GM18858 (cell line): ENCODE data around the gene FAM163B.

Source experiments
- ATAC-seq: cut with Tn5 transposase; IDR thresholded peaks from one replicate; pipeline ENCODE4 v1.9.1; 2021; ENCODE audit not compliant: unreplicated experiment

The FAM163B gene

GRCh38 chr9:133616643-133617405 lies 7.6 kb upstream of the FAM163B start:
- ATAC-seq, result no peak

GRCh38 chr9:133615606-133616188 lies 6.5 kb upstream of the FAM163B start:
- no peak for ATAC-seq

- no peak for ATAC-seq
Observed at GRCh38 chr9:133615186-133615585, 6.0 kb upstream of the FAM163B start.

GRCh38 chr9:133614678-133615077 lies 5.5 kb upstream of the FAM163B start:
- no peak for ATAC-seq

GRCh38 chr9:133614056-133614455 lies 4.9 kb upstream of the FAM163B start:
- no peak for ATAC-seq

- ATAC-seq, result no peak
Observed at GRCh38 chr9:133613432-133613831, 4.2 kb upstream of the FAM163B start.

DNA sequence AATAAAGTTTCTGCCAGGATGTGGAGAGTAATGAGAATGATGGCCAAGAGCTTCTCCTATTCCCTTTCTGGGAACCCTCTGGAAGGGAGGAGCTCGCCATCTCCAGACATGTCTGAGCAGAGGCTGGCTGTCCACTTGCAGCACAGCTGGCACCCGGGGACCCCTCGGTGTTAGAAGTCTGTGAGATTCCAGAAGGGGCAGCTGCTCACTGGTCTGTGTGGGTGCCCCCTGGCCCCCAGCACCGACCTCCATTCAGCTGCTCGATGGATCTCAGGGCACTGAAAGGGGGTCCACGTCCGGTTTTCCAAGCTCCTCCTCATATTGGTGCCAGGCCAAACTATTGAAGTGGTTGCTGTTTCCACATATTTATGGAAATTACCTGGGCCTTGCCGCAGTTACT lies 3.6 kb upstream of the FAM163B start:
- ATAC-seq, result no peak

- no peak for ATAC-seq
Observed at GRCh38 chr9:133612051-133612450, 2.9 kb upstream of the FAM163B start.

- no peak for ATAC-seq
Observed at GRCh38 chr9:133610845-133611244, 1.7 kb upstream of the FAM163B start.

DNA sequence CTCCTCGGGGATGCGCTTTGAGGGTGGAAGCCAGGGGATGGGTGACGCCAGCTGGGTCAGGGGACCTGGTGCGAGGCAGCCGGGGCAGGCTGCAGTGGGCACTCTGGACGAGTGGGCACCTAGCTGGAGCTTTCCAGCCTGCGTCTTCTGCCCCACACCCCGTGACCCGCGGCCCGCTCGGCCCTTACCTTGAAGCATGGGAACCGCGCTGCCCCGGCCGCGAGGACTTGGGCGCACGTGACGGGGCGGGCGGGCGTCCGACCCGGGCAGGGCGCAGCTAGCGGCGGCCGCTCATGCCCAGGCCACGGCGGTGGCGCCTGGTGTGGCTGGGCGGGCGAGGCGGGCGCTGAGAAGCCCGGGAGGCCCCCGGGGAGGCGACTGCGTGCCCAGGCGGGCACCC lies 300 bp downstream of the FAM163B start:
- no peak for ATAC-seq

GRCh38 chr9:133608382-133608781 lies 807 bp downstream of the FAM163B start:
- no peak for ATAC-seq

GRCh38 chr9:133607976-133608375 lies 1.2 kb downstream of the FAM163B start:
- no peak for ATAC-seq

DNA sequence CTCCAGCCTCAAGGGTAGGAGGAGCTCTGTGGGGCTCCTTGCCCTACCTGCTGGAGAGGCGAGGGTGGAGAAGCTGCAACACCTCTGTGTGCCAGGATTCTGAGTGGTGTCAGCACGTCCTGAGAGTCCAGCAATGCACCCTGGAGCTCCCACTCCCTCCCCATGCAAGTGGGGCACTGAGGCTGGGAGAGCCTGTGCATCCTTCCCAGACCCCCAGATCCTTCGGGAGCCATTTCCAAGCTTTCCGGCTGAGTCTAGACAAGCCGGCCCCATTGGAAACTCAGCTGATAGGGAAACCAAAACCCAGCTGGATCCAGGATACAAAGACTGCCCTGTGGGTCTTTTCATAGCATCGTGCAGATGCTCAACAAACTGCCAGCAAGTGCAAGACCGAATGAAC lies 1.8 kb downstream of the FAM163B start:
- no peak for ATAC-seq

DNA sequence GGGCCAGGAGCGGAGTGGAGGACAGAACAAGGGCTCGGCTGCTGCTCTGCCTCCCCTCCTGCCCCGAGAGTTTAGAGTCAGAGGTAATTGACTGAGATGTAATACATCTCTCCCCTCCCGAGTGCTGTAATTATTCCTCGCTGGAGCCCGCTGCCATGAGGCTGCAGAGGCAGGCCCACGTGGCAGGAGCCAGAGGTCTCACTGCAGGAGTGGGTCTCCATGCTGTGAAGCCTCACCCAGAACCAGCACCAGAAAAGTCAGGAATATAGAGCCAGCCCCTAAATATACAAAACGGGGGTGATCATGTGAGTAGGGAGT lies 2.5 kb downstream of the FAM163B start:
- no peak for ATAC-seq

GRCh38 chr9:133605856-133606707 lies 3.1 kb downstream of the FAM163B start:
- ATAC-seq, result no peak

- ATAC-seq, result no peak
Observed at GRCh38 chr9:133605446-133605845, 3.7 kb downstream of the FAM163B start.

DNA sequence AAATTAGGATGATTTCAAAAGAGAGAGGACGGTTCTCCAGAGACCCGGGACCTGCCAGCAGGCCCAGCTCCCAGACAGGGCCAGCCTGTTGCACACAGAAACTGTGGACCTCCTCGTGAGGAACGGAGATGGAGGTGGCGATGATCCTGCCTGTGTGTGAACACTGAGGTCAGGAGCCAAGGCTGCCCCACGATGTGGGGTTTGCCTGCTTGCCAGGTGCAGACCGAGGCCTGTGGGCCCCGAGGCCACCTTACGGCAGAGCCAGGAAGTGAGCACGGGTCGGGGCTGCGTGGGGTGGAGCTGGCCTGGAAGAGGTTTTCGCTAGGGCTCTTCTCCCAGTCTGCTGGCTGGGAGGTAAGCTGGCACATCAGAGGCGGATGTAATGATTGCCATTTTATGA lies 4.3 kb downstream of the FAM163B start:
- ATAC-seq, result no peak

DNA sequence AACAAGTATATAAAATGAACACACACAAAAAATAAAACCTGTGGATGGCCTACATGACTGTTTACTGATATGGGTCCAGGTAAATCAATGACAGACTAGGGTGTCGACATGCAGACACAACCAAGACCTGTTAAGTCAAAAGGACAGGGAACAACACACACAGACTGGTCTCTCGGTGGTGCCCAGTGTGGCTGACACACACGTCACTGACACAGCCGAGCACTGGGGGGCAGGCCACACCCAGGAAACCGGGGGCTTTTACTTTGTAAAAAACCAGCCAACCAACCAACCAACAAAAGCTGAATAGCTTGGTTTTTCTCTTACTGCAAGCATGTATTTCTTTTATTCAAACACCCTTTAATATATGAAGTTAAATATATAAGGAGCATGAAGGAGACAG lies 5.0 kb downstream of the FAM163B start:
- ATAC-seq, result no peak

- ATAC-seq, result no peak
Observed at GRCh38 chr9:133603135-133603927, 5.9 kb downstream of the FAM163B start.

DNA sequence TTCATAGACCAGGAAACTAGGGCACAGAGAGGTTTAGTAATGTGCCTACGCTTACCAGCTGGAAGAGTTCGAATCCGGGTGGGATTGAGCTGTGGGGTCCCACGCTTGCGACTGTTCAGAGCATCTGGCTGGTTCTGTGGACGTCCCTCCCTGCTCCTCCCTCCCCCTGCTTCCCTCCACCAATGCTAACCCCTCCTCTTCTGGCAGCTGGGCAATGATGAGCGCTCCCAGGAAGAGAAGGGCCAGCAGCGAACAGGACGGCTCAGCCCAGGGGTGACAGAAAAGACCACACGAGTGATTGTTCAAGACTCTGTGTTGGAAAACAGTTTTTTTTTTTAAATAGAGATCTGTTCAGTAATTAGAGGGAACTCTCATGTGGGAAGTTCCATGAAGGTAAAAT lies 6.9 kb downstream of the FAM163B start:
- no peak for ATAC-seq

DNA sequence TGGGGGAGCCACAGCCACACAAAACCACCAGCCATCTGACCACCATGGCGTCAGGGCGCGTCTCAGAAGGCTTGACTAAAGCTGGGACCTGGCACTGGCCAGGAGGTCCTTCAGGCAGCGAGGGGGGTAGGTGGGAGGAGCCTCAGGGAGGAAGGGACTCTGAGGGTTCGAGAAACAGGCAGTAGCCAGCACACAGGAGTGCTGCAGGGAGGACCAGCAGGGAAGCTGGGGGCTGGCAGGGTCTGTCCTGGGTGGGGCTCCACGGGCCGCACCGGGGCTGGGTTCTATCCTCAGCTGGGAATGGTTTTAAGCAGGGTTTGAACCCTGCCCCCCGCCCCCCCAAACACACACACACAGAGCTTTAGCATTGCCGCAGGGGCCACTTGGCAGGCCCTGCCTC lies 7.4 kb downstream of the FAM163B start:
- ATAC-seq, result no peak
